Heart left ventricle (tissue), 13 donors: Measurements from ENCODE around the gene JSRP1.

Experiments
- POLR2A ChIP-seq, 2 donors: fragments of 450-650 bp; IDR thresholded peaks; one replicate each; pipeline ENCODE4 v1.6.1; 2017; ENCODE audit warnings: antibody characterized with exemption in 2 of 2, mild to moderate bottlenecking in 2 of 2, moderate library complexity in 2 of 2
- TF ChIP-seq, protein P1 (sequence below), 12 donors: fragments of 200-600 bp; sonication (generic) in 4 of 12; IDR thresholded peaks; one replicate each; pipeline versions ENCODE4 v1.5.0 to v1.8.0; 2018 to 2022; ENCODE audit warnings: antibody characterized with exemption in 12 of 12, mild to moderate bottlenecking in 5 of 12
- donor health status: ischemic (EF 13 %, LVEDD 7.1; RV severe dilation, severe dysfunction).
- donor health status: DM: no; HTN: yes; CAD: no.
- donor health status: DM: no; HTN: no; CAD: no.
- donor health status: ischemic (EF 25% LVEDD 6.9; RV normal size, moderate dysfunction).
- donor health status: ischemic (EF 25% LVEDD 5.7; RV mildly dilated, moderate dysfunction).
- donor health status: ischemic (EF 35%, LVEDD 5.7; RV mildly dilated, moderate dysfunction).
- donor health status: nonischemic (EF 11% LVEDD 7.7; RV severe dilation, severe dysfunction).
- donor health status: DM: yes; HTN: yes; CAD: no.
- donor health status: PGD.
- donor health status: ischemic (EF 29% LVEDD 5.4; RV normal size, mild dysfunction).
- donor health status: nonischemic (EF 23%, LVEDD 6.1; RV moderate dilation, normal function).

- TF ChIP-seq, protein P1, sequence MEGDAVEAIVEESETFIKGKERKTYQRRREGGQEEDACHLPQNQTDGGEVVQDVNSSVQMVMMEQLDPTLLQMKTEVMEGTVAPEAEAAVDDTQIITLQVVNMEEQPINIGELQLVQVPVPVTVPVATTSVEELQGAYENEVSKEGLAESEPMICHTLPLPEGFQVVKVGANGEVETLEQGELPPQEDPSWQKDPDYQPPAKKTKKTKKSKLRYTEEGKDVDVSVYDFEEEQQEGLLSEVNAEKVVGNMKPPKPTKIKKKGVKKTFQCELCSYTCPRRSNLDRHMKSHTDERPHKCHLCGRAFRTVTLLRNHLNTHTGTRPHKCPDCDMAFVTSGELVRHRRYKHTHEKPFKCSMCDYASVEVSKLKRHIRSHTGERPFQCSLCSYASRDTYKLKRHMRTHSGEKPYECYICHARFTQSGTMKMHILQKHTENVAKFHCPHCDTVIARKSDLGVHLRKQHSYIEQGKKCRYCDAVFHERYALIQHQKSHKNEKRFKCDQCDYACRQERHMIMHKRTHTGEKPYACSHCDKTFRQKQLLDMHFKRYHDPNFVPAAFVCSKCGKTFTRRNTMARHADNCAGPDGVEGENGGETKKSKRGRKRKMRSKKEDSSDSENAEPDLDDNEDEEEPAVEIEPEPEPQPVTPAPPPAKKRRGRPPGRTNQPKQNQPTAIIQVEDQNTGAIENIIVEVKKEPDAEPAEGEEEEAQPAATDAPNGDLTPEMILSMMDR (IDR thresholded peaks at IDR 0.05): no peak
- no peak for TF ChIP-seq POLR2A (IDR thresholded peaks at IDR 0.05)
These were observed 4.8 kb downstream of the JSRP1 start for GRCh38 chr19:2251106-2252054.
